SK-N-MC (cell line): ENCODE measurements around the gene IFFO2.

Source experiments
- EZH2 ChIP-seq: fragments of 200-600 bp; sonication (generic); IDR thresholded peaks from one replicate; pipeline ENCODE4 v1.6.1; 2017; ENCODE audit warnings: antibody characterized with exemption
- POLR2AphosphoS5 ChIP-seq: IDR thresholded peaks from 2 replicates; pipeline ENCODE4 v1.6.1; 2012; ENCODE audit warnings: mild to moderate bottlenecking, low read depth, low read length, borderline replicate concordance

DNA sequence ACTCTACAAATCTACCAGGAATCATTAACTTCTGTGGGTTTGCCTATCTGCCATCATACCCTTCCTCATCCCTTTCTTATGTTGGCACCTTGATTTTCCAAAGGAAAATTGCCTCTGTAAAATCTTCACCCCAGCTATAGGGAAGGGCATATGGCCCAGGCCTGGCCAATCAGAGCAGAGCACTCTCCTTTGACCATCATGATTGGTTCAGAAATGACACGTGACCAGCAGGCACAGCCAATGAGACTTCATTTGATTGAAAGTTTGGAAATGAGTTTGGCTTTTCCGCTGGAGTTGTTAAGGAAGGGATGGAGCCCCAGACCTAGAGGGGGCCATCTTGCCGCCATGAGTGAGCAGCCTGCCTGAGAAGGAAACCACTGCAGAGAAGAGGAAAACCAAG lies 35.1 kb upstream of the IFFO2 start:
- TF ChIP-seq EZH2 (no peak), POLR2AphosphoS5 (no peak)
